T-helper 1 cell treated with Interleukin-12 subunit alpha and Interleukin-12 subunit beta and Interleukin-4 antibody, amounts not matched to agents 30 μg/mL and 1 μg/mL, for 36 hours (primary cell): Measurements from ENCODE around the gene PRKAG2.

Experiments
- H3K27ac Mint-ChIP-seq: one replicate; pipeline ENCODE4 v1.8.0; 2021; ENCODE audit warnings: mild to moderate bottlenecking, mixed read lengths
- H3K27me3 Mint-ChIP-seq: one replicate; pipeline ENCODE4 v1.8.0; 2021; ENCODE audit warnings: low read depth, mixed read lengths
- H3K36me3 Mint-ChIP-seq: one replicate; pipeline ENCODE4 v1.8.0; 2021; ENCODE audit warnings: low read depth, mixed read lengths
- H3K4me1 Mint-ChIP-seq: one replicate; pipeline ENCODE4 v1.8.0; 2021; ENCODE audit warnings: low read depth, mixed read lengths
- H3K4me3 Mint-ChIP-seq: one replicate; pipeline ENCODE4 v1.8.0; 2021; ENCODE audit warnings: mild to moderate bottlenecking, moderate library complexity, mixed read lengths
- H3K9me3 Mint-ChIP-seq: one replicate; pipeline ENCODE4 v1.8.0; 2021; ENCODE audit warnings: mixed read lengths

Gene PRKAG2

GRCh38 chr7:151506901-151507382 lies 370.0 kb downstream of the PRKAG2 start:
- no peaks in the 10 kb centered on the region for H3K27me3 Mint-ChIP-seq
- peaks cover 25% of the 10 kb centered on the region for H3K4me1 Mint-ChIP-seq
- no peak overlapping the region for H3K27ac Mint-ChIP-seq
- no peaks in the 10 kb centered on the region for H3K9me3 Mint-ChIP-seq
- H3K36me3 Mint-ChIP-seq, result peaks cover 5% of the 10 kb centered on the region
- H3K4me3 Mint-ChIP-seq, result no peak overlapping the region
